Stimulated activated CD8-positive, alpha-beta memory T cell treated with anti-CD3 and anti-CD28 coated beads, Interleukin-7, amount 100 ng/mL, for 48 hours (primary cell): ENCODE measurements around the gene SMIM33.
"Not testable (repeated sequence)": the region's sequence is repeated elsewhere in the genome, so short reads cannot be mapped to it uniquely, and the experiment has no call there.

Experiments used
- DNase-seq, 2 donors: peaks; one replicate each; pipeline ENCODE4 v3.0.0-alpha.2; 2020; ENCODE audit warnings: low read depth in 1 of 2; ENCODE audit errors: extremely low read depth in 1 of 2

Gene SMIM33

GRCh38 chr5:139481580-139482049, 10.8 kb downstream of the SMIM33 start:
- no peak for DNase-seq

GRCh38 chr5:139482050-139482889, 11.5 kb downstream of the SMIM33 start, which contains the start of gene STING1:
Gene STING1 (minus strand): TSS chr5:139482758. CDS start chr5:139481704, 1,054 bp downstream.
- DNase-seq, result peak in 1 of 2 donors; percentile 55

- DNase-seq, result not testable (repeated sequence)
Measured at GRCh38 chr5:139482890-139483208, 12.0 kb downstream of the SMIM33 start.

- DNase-seq, result no peak
Measured at GRCh38 chr5:139486201-139486600, 15.4 kb downstream of the SMIM33 start.

- no peak for DNase-seq
Measured at GRCh38 chr5:139488260-139488659, 17.5 kb downstream of the SMIM33 start.

- DNase-seq, result no peak
Measured at GRCh38 chr5:139492700-139493192, 21.9 kb downstream of the SMIM33 start.

- no peak for DNase-seq
Measured at GRCh38 chr5:139494256-139494655, 23.5 kb downstream of the SMIM33 start.

- no peak for DNase-seq
Measured at GRCh38 chr5:139494832-139495231, 24.0 kb downstream of the SMIM33 start.

- DNase-seq, result no peak
Measured at GRCh38 chr5:139495638-139496435, 25.0 kb downstream of the SMIM33 start.

GRCh38 chr5:139501381-139501780, 30.6 kb downstream of the SMIM33 start:
- DNase-seq, result no peak

- DNase-seq, result not testable (repeated sequence)
Measured at GRCh38 chr5:139503036-139503817, 32.4 kb downstream of the SMIM33 start.

- DNase-seq, result not testable (repeated sequence)
Measured at GRCh38 chr5:139503879-139504278, 33.1 kb downstream of the SMIM33 start.

- not testable (repeated sequence) for DNase-seq
Measured at GRCh38 chr5:139504722-139505121, 33.9 kb downstream of the SMIM33 start.

- DNase-seq, result no peak
Measured at GRCh38 chr5:139512786-139513390, 42.1 kb downstream of the SMIM33 start.

GRCh38 chr5:139513434-139513833, 42.6 kb downstream of the SMIM33 start:
- DNase-seq, result peak in 1 of 2 donors; percentile 69

- no peak for DNase-seq
Measured at GRCh38 chr5:139513852-139514485, 43.2 kb downstream of the SMIM33 start.

GRCh38 chr5:139514486-139514856, 43.7 kb downstream of the SMIM33 start:
- DNase-seq, result peak in 1 of 2 donors; percentile 31

GRCh38 chr5:139517683-139518564, 47.1 kb downstream of the SMIM33 start:
- DNase-seq, result peak; percentile 75 to 79
